Prostate gland (tissue), 2 donors: Measurements from ENCODE around the gene B3GNT9. TPM values are rescaled to one million over a fixed set of nuclear protein-coding genes. Genes with fewer than 3 reads are reported as not detected.

ENCODE experiments used
- DNase-seq: peaks from one replicate; pipeline ENCODE4 v3.0.0-alpha.2; 2019; ENCODE audit warnings: low spot score
- H3K27ac ChIP-seq, 2 donors: fragments of 200-600 bp; sonication (generic); 2 replicates each; pipeline ENCODE4 v1.5.1; 2017 to 2019
- H3K27me3 ChIP-seq: fragments of 200-600 bp; sonication (generic); replicated peaks from 2 replicates; pipeline ENCODE4 v1.5.1; 2019; ENCODE audit not compliant: insufficient read depth
- H3K36me3 ChIP-seq, 2 donors: fragments of 200-600 bp; sonication (generic); 1 replicate in 1 of 2; 2 replicates in 1 of 2; pipeline versions ENCODE4 v1.5.1 to v1.8.1; 2017 to 2019
- H3K4me1 ChIP-seq: fragments of 200-600 bp; sonication (generic); replicated peaks from 2 replicates; pipeline ENCODE4 v1.5.1; 2019
- H3K4me3 ChIP-seq, 2 donors: fragments of 200-600 bp; sonication (generic); 2 replicates each; pipeline ENCODE4 v1.5.1; 2017 to 2019
- H3K9me3 ChIP-seq: fragments of 200-600 bp; sonication (generic); 2 replicates; pipeline ENCODE4 v1.5.1; 2017
- CTCF ChIP-seq, 4 experiments: fragments of 200-600 bp in 2 of 4; fragments of 450-650 bp in 2 of 4; sonication (generic) in 2 of 4; IDR thresholded peaks; 1 replicate in 3 of 4; 2 replicates in 1 of 4; pipeline ENCODE4 v1.5.1; 2016 to 2019; ENCODE audit warnings: antibody characterized with exemption in 4 of 4, mild to moderate bottlenecking in 2 of 4, moderate library complexity in 2 of 4
- POLR2A ChIP-seq: fragments of 450-650 bp; IDR thresholded peaks from one replicate; pipeline ENCODE4 v1.6.1; 2016; ENCODE audit warnings: antibody characterized with exemption, mild to moderate bottlenecking
- POLR2AphosphoS5 ChIP-seq: sonication (generic); formaldehyde crosslinking; IDR thresholded peaks from one replicate; pipeline ENCODE4 v1.6.1; 2017; ENCODE audit warnings: antibody characterized with exemption
- WGBS: methylation state at CpG from one replicate; pipeline ENCODE4 v1.1.5; 2018; 5-methylcytosine and 5-hydroxymethylcytosine counted together
- intact Hi-C: fragments of 100-400 bp; cut with DNase I; formaldehyde crosslinking; loops from one replicate; pipeline ENCODE4 v1.14.2; 2022
- total RNA-seq, 2 donors: library from RNA; depleted of rRNA; stranded (reverse); fragments of >200 nt; gene quantifications; one replicate each; pipeline ENCODE4 v1.1.0, GENCODE V29; 2016

Gene B3GNT9
- total RNA-seq, 2 donors from 2014 or later = 32.1 to 37.3 TPM

GRCh38 chr16:67169011-67169451 is 18.2 kb upstream of the B3GNT9 start:
- no peaks in the 10 kb centered on the region for H3K36me3 ChIP-seq
- H3K27ac ChIP-seq = peak overlapping the region; percentile 93 to 96
- H3K4me1 ChIP-seq = peaks cover 17% of the 10 kb centered on the region
- DNase-seq = no peak
- no peak overlapping the region for H3K4me3 ChIP-seq
- H3K9me3 ChIP-seq = no peaks in the 10 kb centered on the region
- WGBS = 54% methylated on average over 9 of the region's 9 CpGs
- TF ChIP-seq CTCF (IDR thresholded peaks at IDR 0.05) (no peak), POLR2AphosphoS5 (no peak), POLR2A (no peak)
- no peaks in the 10 kb centered on the region for H3K27me3 ChIP-seq
- intact Hi-C loops = no loop called here

- H3K27ac ChIP-seq = no peak overlapping the region
- intact Hi-C loops = no loop called here
- no peaks in the 10 kb centered on the region for H3K9me3 ChIP-seq
- no peaks in the 10 kb centered on the region for H3K27me3 ChIP-seq
- peaks cover 29% of the 10 kb centered on the region for H3K4me1 ChIP-seq
- no peaks in the 10 kb centered on the region for H3K36me3 ChIP-seq
- no peak for DNase-seq
- TF ChIP-seq POLR2AphosphoS5 (no peak), CTCF (IDR thresholded peaks at IDR 0.05) (no peak), POLR2A (no peak)
- WGBS = 86% methylated on average over 7 of the region's 7 CpGs
- no peak overlapping the region for H3K4me3 ChIP-seq
Measured at GRCh38 chr16:67167588-67167987, 16.8 kb upstream of the B3GNT9 start.

GRCh38 chr16:67166598-67167168 is 15.9 kb upstream of the B3GNT9 start:
- no peak overlapping the region for H3K4me3 ChIP-seq
- H3K9me3 ChIP-seq = no peaks in the 10 kb centered on the region
- DNase-seq = no peak
- H3K27me3 ChIP-seq = no peaks in the 10 kb centered on the region
- WGBS = 84% methylated on average over 5 of the region's 5 CpGs
- H3K36me3 ChIP-seq = no peaks in the 10 kb centered on the region
- H3K4me1 ChIP-seq = peaks cover 30% of the 10 kb centered on the region
- no peak for TF ChIP-seq CTCF (IDR thresholded peaks at IDR 0.05)
- no peak for TF ChIP-seq POLR2AphosphoS5
- no peak for TF ChIP-seq POLR2A
- intact Hi-C loops = no loop called here
- H3K27ac ChIP-seq = no peak overlapping the region

GRCh38 chr16:67166110-67166547 is 15.3 kb upstream of the B3GNT9 start:
- Histone ChIP-seq H3K36me3 (no peaks in the 10 kb centered on the region), H3K27ac (no peak overlapping the region), H3K4me1 (peaks cover 33% of the 10 kb centered on the region), H3K27me3 (no peaks in the 10 kb centered on the region), H3K9me3 (no peaks in the 10 kb centered on the region), H3K4me3 (no peak overlapping the region)
- 66% methylated on average over 18 of the region's 18 CpGs for WGBS
- TF ChIP-seq POLR2AphosphoS5 (no peak), CTCF (IDR thresholded peaks at IDR 0.05) (no peak), POLR2A (no peak)
- DNase-seq = no peak
- intact Hi-C loops = no loop called here
